Neutrophil (primary cell): ENCODE measurements around the gene CLSTN2.

Experiments used
- H3K27ac ChIP-seq: fragments of 200-600 bp; sonication (generic); 2 replicates; pipeline ENCODE4 v1.5.1; 2016; ENCODE audit warnings: mild to moderate bottlenecking, moderate library complexity
- H3K27me3 ChIP-seq: fragments of 200-600 bp; sonication (generic); 2 replicates; pipeline ENCODE4 v1.6.0; 2016; ENCODE audit warnings: mild to moderate bottlenecking
- H3K36me3 ChIP-seq: fragments of 200-600 bp; sonication (generic); 2 replicates; pipeline ENCODE4 v1.5.1; 2017
- H3K4me1 ChIP-seq, 2 experiments: fragments of 200-600 bp in 1 of 2; sonication (generic) in 1 of 2; 1 replicate in 1 of 2; 2 replicates in 1 of 2; pipeline versions ENCODE4 v1.5.1 to v1.6.1; 2013 to 2016; ENCODE audit warnings: low read depth in 1 of 2, low read length in 1 of 2, mild to moderate bottlenecking in 1 of 2, moderate library complexity in 1 of 2; ENCODE audit not compliant: control insufficient read depth in 1 of 2, insufficient read depth in 1 of 2
- H3K4me3 ChIP-seq, 2 experiments: fragments of 200-600 bp in 1 of 2; sonication (generic) in 1 of 2; 1 replicate in 1 of 2; 2 replicates in 1 of 2; pipeline ENCODE4 v1.5.1; 2013 to 2016; ENCODE audit warnings: low read depth in 1 of 2, low read length in 1 of 2, mild to moderate bottlenecking in 1 of 2, moderate library complexity in 1 of 2
- H3K9me3 ChIP-seq: fragments of 200-600 bp; sonication (generic); 2 replicates; pipeline ENCODE4 v1.5.1; 2016
- TF ChIP-seq, protein P1 (sequence below): fragments of 200-600 bp; sonication (generic); IDR thresholded peaks from 2 replicates; pipeline ENCODE4 v1.5.1; 2016; ENCODE audit warnings: antibody characterized with exemption

CLSTN2 gene

DNA sequence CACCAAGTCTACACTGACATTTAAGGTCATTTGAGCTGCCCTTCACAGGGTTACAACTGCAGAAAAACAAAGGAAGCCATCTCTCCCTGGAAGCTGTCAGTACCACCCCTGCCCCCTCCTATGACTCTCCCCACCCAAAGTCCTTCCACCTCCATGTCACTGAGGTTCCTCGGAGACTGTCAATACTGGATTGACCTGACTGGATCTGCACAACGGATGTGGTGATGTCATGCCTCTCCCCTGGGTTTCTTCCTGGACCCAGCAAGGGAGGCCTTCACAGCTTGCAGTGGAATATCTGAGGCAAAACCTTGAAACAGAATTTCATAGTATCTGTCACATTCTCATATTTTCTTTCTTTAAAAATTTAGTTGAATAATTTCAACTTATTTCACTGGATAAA is 153.5 kb downstream of the CLSTN2 start:
- TF ChIP-seq, protein P1, sequence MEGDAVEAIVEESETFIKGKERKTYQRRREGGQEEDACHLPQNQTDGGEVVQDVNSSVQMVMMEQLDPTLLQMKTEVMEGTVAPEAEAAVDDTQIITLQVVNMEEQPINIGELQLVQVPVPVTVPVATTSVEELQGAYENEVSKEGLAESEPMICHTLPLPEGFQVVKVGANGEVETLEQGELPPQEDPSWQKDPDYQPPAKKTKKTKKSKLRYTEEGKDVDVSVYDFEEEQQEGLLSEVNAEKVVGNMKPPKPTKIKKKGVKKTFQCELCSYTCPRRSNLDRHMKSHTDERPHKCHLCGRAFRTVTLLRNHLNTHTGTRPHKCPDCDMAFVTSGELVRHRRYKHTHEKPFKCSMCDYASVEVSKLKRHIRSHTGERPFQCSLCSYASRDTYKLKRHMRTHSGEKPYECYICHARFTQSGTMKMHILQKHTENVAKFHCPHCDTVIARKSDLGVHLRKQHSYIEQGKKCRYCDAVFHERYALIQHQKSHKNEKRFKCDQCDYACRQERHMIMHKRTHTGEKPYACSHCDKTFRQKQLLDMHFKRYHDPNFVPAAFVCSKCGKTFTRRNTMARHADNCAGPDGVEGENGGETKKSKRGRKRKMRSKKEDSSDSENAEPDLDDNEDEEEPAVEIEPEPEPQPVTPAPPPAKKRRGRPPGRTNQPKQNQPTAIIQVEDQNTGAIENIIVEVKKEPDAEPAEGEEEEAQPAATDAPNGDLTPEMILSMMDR, result no peak
- H3K4me1 ChIP-seq, result no peaks in the 10 kb centered on the region

DNA sequence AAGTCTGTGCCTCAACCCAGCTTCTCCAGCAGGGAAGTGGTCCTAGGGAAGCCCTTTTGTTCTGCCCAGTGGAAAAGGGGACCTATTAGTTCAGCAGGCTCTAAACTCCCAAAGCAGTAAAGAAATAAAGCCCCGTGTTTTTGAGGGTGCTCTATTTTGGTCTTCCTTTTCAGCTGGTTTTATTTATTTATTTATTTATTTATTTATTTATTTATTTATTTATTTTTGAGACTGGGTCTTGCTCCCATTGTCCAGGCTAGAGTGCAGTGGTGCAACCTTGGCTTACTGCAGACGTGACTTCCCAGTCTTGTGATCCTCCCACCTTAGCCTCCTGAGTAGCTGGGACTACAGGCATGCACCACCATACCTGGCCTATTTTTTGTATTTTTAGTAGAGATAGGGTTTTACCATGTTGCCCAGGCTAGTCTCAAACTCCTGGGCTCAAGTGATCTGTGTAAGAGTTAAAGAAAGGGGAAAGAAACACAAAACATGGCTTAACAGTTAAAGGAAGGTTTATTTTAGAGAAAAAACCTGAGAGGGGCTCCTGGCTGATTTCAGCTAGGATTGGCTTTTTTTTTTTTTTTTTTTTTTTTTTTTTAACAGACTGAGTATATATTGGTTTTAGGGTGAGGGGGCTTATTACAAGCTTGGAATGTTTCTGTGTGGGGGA is 154.6 kb downstream of the CLSTN2 start:
- Histone ChIP-seq H3K36me3 (no peaks in the 10 kb centered on the region), H3K27me3 (no peaks in the 10 kb centered on the region), H3K4me3 (no peak overlapping the region), H3K4me1 (no peaks in the 10 kb centered on the region), H3K27ac (no peak overlapping the region), H3K9me3 (no peaks in the 10 kb centered on the region)
- TF ChIP-seq, protein P1, result no peak

More for the DNA sequence above, 153.5 kb downstream of the CLSTN2 start:
- H3K9me3 ChIP-seq, result no peaks in the 10 kb centered on the region
- no peaks in the 10 kb centered on the region for H3K36me3 ChIP-seq
- no peaks in the 10 kb centered on the region for H3K27me3 ChIP-seq
- no peak overlapping the region for H3K27ac ChIP-seq
- no peak overlapping the region for H3K4me3 ChIP-seq

DNA sequence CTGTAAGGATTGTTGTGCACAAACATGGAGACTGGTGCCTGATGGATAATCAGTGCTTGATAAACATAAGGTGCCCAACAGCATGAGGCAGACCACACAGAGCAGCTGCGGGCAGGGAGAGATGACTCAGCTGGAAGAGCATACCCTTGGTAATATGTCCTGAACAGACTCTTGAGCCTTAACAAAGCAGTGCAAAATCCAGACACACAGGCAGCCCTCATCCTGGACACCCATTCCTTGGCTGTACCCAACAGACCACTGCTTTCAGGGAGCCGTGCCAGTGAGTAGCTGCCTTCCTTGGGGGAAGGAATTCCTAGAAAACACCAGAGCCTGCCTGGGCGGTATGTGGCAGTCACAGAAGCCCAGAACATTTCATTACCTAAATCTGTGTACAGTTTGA is 156.2 kb downstream of the CLSTN2 start:
- TF ChIP-seq, protein P1, result no peak

DNA sequence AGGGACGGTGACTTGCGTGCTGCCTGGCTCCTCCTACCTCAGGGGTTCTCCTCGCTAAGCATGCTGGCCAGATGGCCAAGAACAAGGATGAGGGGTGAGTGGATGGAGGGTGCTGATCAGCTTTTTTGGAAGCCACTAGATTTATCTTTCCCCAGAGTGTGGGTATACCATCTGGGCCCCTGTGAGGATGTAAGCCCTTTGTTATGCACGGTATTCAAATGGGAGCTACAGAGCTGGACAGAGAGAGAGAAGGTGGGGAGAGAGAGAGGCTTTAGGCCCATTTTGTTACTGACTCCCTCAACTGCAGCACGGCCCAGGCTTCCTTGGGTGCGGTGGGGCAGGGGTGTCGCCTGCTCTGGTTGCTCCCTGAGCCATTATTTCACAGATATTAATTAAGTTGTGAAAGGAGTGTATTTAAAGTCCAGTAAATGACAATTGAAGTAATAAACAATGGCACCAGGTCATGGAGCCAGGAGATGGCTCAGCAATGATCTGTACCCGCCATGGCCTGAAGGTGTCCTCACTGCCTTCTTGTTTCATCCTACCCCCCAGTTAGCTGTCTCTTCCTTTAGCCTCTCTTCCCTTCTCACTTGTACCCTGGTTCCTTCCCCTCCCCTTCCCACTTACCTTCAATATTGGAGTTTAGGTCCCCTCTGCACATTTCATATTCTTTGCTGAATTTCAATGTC is 158.0 kb downstream of the CLSTN2 start:
- TF ChIP-seq, protein P1, result no peak
- Histone ChIP-seq H3K27me3 (no peaks in the 10 kb centered on the region), H3K9me3 (no peaks in the 10 kb centered on the region), H3K27ac (no peak overlapping the region), H3K36me3 (no peaks in the 10 kb centered on the region), H3K4me3 (no peak overlapping the region), H3K4me1 (no peaks in the 10 kb centered on the region)

More for the DNA sequence above, 156.2 kb downstream of the CLSTN2 start:
- Histone ChIP-seq H3K4me3 (no peak overlapping the region), H3K27me3 (no peaks in the 10 kb centered on the region), H3K9me3 (no peaks in the 10 kb centered on the region), H3K27ac (no peak overlapping the region), H3K4me1 (no peaks in the 10 kb centered on the region), H3K36me3 (no peaks in the 10 kb centered on the region)

DNA sequence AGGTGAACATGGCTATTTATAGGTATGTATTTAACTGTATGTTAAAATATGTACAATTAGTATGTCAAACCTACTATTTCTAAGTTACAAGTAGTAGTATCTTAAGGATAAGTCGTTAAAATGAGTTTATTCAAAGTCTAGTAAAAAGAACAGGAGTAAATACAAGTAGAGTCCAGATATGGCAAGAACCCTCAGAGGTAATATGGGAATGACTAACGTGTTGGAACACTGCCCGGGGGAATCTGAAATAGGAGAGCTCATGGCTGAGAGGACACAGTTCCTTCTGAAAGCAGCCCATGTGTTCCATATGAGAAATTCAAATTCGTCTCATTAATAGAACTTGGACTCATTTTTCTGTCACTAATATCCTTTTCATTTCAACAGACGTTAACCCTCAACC is 158.8 kb downstream of the CLSTN2 start:
- TF ChIP-seq, protein P1, result no peak
- H3K4me1 ChIP-seq, result no peaks in the 10 kb centered on the region
- no peaks in the 10 kb centered on the region for H3K9me3 ChIP-seq
- no peak overlapping the region for H3K4me3 ChIP-seq
- no peak overlapping the region for H3K27ac ChIP-seq
- H3K36me3 ChIP-seq, result no peaks in the 10 kb centered on the region
- H3K27me3 ChIP-seq, result no peaks in the 10 kb centered on the region
